Stimulated activated CD4-positive, alpha-beta T cell treated with anti-CD3 and anti-CD28 coated beads, Interleukin-1b, Interleukin-23, amount 100 ng/mL, for 1 hour (primary cell): Measurements from ENCODE around the gene TXNDC11.
"Not testable (repeated sequence)": the region's sequence is repeated elsewhere in the genome, so short reads cannot be mapped to it uniquely, and the experiment has no call there.

ENCODE experiments used
- DNase-seq, 2 donors: peaks; one replicate each; pipeline ENCODE4 v3.0.0-alpha.2; 2020; ENCODE audit warnings: low read depth in 2 of 2

Gene TXNDC11, protein sequence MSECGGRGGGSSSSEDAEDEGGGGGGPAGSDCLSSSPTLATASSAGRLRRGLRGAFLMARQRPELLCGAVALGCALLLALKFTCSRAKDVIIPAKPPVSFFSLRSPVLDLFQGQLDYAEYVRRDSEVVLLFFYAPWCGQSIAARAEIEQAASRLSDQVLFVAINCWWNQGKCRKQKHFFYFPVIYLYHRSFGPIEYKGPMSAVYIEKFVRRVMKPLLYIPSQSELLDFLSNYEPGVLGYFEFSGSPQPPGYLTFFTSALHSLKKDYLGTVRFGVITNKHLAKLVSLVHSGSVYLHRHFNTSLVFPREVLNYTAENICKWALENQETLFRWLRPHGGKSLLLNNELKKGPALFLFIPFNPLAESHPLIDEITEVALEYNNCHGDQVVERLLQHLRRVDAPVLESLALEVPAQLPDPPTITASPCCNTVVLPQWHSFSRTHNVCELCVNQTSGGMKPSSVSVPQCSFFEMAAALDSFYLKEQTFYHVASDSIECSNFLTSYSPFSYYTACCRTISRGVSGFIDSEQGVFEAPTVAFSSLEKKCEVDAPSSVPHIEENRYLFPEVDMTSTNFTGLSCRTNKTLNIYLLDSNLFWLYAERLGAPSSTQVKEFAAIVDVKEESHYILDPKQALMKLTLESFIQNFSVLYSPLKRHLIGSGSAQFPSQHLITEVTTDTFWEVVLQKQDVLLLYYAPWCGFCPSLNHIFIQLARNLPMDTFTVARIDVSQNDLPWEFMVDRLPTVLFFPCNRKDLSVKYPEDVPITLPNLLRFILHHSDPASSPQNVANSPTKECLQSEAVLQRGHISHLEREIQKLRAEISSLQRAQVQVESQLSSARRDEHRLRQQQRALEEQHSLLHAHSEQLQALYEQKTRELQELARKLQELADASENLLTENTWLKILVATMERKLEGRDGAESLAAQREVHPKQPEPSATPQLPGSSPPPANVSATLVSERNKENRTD

DNA sequence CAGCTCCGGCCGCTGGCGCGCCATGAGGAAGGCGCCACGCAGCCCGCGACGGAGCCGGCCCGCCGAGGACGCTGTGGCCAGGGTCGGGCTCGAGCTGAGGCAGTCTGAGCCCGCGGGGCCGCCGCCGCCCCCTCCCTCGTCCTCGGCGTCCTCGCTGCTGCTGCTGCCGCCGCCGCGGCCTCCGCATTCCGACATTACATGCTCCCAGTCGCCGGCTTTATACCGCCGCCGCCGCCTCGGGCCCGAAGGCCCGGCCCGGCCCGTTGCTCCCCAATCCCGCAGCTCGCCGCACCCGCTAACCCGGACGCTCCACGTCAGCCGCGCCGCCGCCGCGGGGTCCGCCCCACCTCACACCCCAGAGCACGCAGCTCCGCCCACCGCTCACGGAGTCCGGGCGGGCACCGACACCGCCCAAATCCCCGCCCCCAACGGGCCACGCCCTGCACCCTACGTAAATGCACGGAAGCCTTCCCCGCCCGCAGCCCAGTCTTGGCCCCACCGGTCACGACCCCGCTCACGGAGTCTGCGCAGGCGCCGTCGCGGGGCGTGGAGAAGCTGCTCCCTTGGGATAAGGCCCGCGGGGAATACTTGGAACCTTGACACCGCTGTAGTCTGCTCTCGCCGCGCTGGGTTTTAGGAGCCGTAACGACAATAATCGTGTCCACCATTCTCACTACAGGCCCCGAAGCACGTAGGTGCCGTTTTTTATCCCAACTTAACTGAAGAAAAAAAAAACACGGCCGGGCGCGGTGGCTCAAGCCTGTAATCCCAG, at the start of gene TXNDC11:
TSS of gene TXNDC11 (minus strand) at position 322 of the 772 bp plus-strand sequence. CDS start at position 195, 127 bp downstream.
- DNase-seq, result peak; percentile 97 to 99

DNA sequence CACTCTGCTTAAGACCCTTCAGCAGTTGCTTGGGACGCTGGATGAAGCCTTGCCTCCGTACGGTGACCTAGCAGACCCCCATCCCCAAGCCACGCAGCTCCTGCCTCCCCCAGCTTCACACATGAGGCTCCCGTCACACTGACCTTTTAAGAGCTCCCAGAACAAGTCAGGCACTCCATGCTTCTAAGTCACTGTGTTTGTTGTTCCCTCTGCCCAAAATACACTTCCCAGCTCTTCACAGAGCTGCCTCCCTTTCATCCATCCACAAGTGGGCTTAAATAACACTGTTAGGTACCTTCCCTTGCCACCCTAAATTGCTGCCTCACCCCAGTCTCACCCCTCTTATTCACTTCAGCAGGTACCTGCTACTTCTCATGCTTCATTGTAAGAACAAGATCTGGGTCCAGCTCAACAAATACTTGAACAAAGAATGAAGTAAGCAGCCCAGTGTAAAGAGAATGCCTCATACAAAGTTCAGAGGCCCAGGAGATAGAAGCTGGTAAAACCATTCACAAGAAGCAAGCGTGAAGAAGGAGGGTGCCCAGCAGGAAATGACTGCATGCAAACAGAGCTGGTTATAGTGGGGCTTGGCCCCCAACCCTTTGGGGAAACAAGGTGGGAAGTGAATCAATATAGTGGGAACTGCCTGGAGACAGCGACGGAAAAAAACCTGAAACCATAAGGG, 48.6 kb upstream of the TXNDC11 start:
- DNase-seq, result no peak

DNA sequence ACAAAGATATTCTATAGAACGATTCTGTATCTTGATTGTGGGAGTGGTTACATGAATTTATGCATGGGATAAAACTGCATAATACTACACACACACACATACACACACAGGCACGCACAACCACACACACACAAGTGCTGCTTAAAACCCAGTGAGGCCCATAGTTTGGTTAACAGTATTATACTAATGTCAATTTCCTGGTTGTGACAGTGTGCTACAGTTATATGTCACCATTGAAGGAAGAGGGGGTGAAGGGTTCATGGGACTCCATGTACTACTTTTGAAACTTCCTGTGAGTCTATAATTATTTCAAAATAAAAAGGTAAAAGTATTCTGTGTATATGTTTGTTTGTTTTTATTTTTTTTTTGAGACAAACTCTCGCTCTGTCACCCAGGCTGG, 46.3 kb upstream of the TXNDC11 start:
- no peak for DNase-seq

GRCh38 chr16:11784980-11785599, 42.4 kb upstream of the TXNDC11 start:
- DNase-seq, result not testable (repeated sequence)

DNA sequence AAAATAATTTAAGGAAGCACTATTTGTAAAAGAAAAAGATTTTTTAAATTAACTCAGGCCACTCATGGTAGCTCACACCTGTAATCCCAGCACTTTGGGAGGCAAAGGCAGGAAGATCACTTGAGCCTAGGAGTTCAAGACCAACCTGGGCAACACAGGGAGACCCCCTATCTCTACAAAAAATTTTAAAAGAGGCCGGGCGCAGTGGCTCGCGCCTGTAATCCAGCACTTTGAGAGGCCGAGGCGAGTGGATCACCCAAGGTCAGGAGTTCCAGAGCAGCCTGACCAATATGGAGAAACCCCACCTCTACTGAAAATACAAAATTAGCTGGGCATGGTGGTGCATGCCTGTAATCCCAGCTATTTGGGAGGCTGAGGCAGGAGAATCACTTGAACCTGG, 41.7 kb upstream of the TXNDC11 start:
- DNase-seq, result not testable (repeated sequence)

DNA sequence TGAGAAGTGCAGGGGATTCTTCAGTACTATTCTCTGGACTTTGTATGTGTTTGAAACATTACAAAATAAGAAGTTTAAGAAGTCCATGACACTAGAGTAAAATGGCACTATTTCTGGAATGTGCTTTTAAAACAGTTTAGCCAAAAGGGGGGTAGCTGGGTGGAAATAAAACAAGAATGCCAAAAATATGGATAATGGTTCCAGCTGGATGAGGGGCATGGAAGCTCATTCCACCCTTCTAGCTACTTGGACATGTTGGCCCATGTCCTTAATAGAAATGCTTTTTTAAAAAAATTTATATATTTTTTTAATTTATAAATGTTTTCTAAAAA, 41.3 kb upstream of the TXNDC11 start:
- DNase-seq, result no peak

DNA sequence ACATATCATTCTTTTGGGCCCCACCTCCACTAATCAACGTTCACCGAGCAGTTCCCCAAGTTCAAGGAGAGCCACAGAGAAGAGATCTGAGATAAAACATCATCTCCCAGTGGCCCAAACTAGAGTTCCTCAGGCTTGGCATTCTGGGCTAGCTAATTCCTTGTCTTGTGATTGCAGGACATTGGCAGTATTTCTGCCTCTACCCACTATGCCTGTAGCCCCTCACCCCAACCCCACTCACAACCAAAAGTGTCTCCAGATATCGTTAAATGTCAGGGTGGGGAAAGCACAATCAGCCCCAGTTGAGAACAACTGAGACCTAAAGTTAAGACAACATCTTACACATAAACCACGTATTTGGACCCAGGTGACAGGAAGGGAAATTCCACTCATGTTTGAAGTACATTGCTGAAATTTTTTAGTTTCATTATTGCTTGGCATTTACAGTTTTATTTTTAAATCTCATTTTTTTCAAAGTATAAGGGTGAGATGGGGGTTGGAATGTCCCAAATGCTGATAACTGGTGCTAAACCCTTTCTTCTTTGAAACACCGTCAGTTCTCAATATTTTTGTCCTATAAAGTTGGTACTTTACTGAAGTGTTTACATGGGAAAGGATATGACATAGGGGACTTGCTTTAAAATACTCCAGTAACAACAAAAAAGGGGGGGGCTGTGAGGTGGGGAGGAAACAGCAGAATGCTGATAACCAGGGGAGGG, 40.8 kb upstream of the TXNDC11 start:
- no peak for DNase-seq

- DNase-seq, result no peak
Measured at GRCh38 chr16:11781773-11782172, 39.1 kb upstream of the TXNDC11 start.

- DNase-seq, result no peak
Measured at GRCh38 chr16:11780991-11781680, 38.5 kb upstream of the TXNDC11 start.

DNA sequence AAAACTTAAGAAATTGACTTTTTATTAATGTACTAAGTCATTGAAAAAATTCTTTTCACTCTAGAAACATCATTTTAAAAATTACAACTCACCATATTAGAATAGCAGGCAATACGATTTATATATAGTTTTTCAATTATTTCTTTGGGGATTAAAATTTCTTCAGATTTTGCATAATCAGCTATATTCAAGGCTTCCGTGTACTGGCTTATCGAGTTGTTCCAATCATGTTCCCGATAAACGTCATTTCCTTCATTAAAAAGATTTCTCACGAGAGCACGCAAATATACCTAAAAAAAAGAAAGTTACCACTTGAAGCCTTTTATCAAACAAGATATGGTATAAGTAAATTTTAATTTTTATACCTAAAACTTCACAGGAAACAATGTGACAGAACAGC, 36.4 kb upstream of the TXNDC11 start:
- no peak for DNase-seq

GRCh38 chr16:11774065-11774626, 31.5 kb upstream of the TXNDC11 start:
- no peak for DNase-seq

DNA sequence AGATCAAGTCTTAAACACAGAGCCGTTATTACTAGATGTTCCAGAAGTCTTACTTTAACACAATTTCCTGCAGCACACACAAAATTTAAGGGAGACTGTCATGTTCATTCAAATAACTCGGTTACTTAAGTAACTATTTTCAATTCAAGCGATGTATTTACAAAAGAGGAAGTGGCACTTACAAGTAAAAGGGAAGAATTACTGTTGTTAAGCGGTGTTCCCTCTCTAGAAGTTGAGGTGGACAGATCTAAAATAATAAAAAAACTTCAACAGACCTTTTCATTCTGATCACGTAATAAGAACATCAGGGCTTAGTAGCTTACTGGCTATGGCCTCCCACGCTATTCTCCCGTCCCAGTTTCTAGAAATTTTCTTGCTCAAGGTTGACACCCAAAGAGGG, 26.2 kb upstream of the TXNDC11 start:
- DNase-seq, result no peak

GRCh38 chr16:11762431-11762830, 19.8 kb upstream of the TXNDC11 start:
- no peak for DNase-seq

DNA sequence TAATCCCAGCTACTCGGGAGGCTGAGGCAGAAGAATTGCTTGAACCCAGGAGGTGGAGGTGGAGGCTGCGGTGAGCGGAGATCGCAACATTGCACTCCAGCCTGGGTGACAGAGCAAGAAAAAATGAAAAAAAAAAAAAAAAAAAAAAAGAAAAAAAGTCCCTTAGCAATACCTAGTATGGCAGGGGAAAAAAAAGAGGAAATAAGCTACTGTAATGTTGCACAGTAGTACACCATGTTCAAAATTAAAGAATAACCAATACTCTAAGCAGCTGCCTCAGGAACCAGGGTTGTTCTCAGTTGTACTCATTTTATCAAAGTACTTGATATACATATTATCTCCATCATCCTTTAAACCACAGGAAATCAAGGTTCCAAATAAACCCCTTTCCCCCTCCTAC, 17.3 kb upstream of the TXNDC11 start:
- DNase-seq, result no peak

DNA sequence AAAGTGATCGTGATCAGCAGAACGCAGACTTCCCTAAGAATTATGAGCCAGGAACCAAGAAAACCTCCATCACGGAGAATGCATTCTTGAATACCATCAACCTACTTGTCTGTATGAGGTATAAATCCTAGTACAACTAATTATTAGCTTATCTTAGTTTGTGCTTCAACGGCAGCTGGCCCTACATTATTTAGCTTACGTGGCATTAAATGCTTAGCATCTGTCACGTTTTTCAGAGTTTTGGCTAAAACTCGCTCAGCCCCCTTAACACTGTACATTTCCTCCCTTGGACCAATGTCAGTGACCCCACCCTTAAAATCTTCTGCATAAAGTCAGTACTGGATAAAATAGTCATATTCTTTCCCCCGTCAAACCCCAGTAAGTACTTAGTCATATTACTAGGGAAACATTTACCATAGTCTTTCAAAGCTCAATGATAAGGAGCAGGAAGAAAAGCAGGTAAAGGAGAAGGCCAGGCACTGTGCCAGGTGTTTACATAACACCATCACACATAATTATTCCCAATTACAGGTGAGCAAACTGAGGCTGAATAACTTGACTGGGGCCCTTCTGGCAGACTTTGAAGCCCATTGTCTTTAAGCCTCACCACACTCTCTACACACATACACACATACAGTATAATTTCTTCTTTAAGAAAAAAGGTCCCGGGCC, 16.6 kb upstream of the TXNDC11 start:
- no peak for DNase-seq

GRCh38 chr16:11757671-11758545, 15.3 kb upstream of the TXNDC11 start:
- DNase-seq, result no peak

- no peak for DNase-seq
Measured at GRCh38 chr16:11756248-11756647, 13.6 kb upstream of the TXNDC11 start.
